ENCODE data around the gene DNAH14. TPM values are rescaled to one million over a fixed set of nuclear protein-coding genes. Genes with fewer than 3 reads are reported as not detected.

The DNAH14 gene
- total and polyA plus RNA-seq, 2 of the 13 experiments (the other 11 are each of a cell fraction or from before 2014, with no cell fraction given), result 4.5 to 27.5 TPM

- TF ChIP-seq AHDC1 (CRISPR knock-in tag; IDR thresholded peaks at IDR 0.05; ENCODE audit: borderline replicate concordance) (0 out of 2 replicates have a peak, but pooled peaks have one; percentile 32), YEATS4 (CRISPR knock-in tag; IDR thresholded peaks at IDR 0.05; ENCODE audit: borderline replicate concordance) (0 out of 2 replicates have a peak, but pooled peaks have one; percentile 1), ZBED4 (CRISPR knock-in tag; IDR thresholded peaks at IDR 0.05; ENCODE audit: borderline replicate concordance) (peak; percentile 32; the same call in 1 of the 2 replicates), KMT2A (CRISPR knock-in tag; IDR thresholded peaks at IDR 0.05) (no peak; the same call in 1 of the 2 replicates), THAP11 (CRISPR knock-in tag; IDR thresholded peaks at IDR 0.05) (peak; percentile 19; the same call in 1 of the 2 replicates), KLF12 (CRISPR knock-in tag; IDR thresholded peaks at IDR 0.05; ENCODE audit: borderline replicate concordance) (no peak), THAP9 (CRISPR knock-in tag; IDR thresholded peaks at IDR 0.05; ENCODE audit: borderline replicate concordance) (no peak), HDAC1 (CRISPR knock-in tag; IDR thresholded peaks at IDR 0.05) (peak; percentile 82), ZFP90 (CRISPR knock-in tag; IDR thresholded peaks at IDR 0.05; ENCODE audit: borderline replicate concordance) (0 out of 2 replicates have a peak, but pooled peaks have one; percentile 15), RFXANK (CRISPR knock-in tag; IDR thresholded peaks at IDR 0.05) (no peak), ZNF724P (CRISPR knock-in tag; IDR thresholded peaks at IDR 0.05; ENCODE audit: borderline replicate concordance) (peak; percentile 14; the same call in 1 of the 2 replicates), ZNF841 (CRISPR knock-in tag; IDR thresholded peaks at IDR 0.05; ENCODE audit: borderline replicate concordance) (no peak)
These were observed 498.0 kb downstream of the DNAH14 start, which contains the start of gene LBR (continued) for GRCh38 chr1:225427235-225428067.
